Measurements from ENCODE around the gene SPAG4. TPM values are rescaled to one million over a fixed set of nuclear protein-coding genes. Genes with fewer than 3 reads are reported as not detected.

The SPAG4 gene
- total and polyA plus RNA-seq, 10 of the 15 experiments (the other 5 are each of a cell fraction or from before 2014, with no cell fraction given): 0.90 to 12.5 (median 2.4) TPM

GRCh38 chr20:35669681-35670080, 54.1 kb downstream of the SPAG4 start (continued):
- TF ChIP-seq, protein P1, sequence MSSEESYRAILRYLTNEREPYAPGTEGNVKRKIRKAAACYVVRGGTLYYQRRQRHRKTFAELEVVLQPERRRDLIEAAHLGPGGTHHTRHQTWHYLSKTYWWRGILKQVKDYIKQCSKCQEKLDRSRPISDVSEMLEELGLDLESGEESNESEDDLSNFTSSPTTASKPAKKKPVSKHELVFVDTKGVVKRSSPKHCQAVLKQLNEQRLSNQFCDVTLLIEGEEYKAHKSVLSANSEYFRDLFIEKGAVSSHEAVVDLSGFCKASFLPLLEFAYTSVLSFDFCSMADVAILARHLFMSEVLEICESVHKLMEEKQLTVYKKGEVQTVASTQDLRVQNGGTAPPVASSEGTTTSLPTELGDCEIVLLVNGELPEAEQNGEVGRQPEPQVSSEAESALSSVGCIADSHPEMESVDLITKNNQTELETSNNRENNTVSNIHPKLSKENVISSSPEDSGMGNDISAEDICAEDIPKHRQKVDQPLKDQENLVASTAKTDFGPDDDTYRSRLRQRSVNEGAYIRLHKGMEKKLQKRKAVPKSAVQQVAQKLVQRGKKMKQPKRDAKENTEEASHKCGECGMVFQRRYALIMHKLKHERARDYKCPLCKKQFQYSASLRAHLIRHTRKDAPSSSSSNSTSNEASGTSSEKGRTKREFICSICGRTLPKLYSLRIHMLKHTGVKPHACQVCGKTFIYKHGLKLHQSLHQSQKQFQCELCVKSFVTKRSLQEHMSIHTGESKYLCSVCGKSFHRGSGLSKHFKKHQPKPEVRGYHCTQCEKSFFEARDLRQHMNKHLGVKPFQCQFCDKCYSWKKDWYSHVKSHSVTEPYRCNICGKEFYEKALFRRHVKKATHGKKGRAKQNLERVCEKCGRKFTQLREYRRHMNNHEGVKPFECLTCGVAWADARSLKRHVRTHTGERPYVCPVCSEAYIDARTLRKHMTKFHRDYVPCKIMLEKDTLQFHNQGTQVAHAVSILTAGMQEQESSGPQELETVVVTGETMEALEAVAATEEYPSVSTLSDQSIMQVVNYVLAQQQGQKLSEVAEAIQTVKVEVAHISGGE (CRISPR knock-in tag; IDR thresholded peaks at IDR 0.05): no peak
- TF ChIP-seq PML (IDR thresholded peaks at IDR 0.05; ENCODE audit: low read length): no peak

Small RNAs within 50 kb of the gene (small RNA-seq; reads per million reads assigned to genes)
- gene RNU6-759P: not detected
- not detected for gene RPL37P1

Other genes starting within 250 kb of the SPAG4 start
Only the 7 nearest of the 11 such genes appear.
- gene C20orf173, start 86.2 kb upstream of the SPAG4 start, total RNA-seq (2014; rRNA removed): not detected in 2 replicates
- gene C20orf173, start 86.2 kb upstream of the SPAG4 start, total RNA-seq (2014; rRNA removed; fragmentation: Illumina TruSeq; extraction: Trizol): not detected in 2 replicates
- not detected in 2 replicates for gene C20orf173, start 86.2 kb upstream of the SPAG4 start, total RNA-seq (2021)
- gene C20orf173, start 86.2 kb upstream of the SPAG4 start, polyA plus RNA-seq (2011; rRNA removed): not detected in 2 replicates
- gene C20orf173, start 86.2 kb upstream of the SPAG4 start, polyA plus RNA-seq (2014; fragmentation: Illumina TruSeq; extraction: Trizol): not detected in 2 replicates
- gene C20orf173, start 86.2 kb upstream of the SPAG4 start, polyA plus RNA-seq (2014; fragmentation: Nextera tagmentation; extraction: Ambion mirVana): not detected
- gene C20orf173, start 86.2 kb upstream of the SPAG4 start, polyA plus RNA-seq (2014; rRNA removed): not detected in 2 replicates
- gene C20orf173, start 86.2 kb upstream of the SPAG4 start, polyA plus RNA-seq (2016; fragmentation: Nextera tagmentation; extraction: Ambion mirVana): not detected
- 119 and 121 TPM in 2 replicates for gene ERGIC3, start 73.8 kb upstream of the SPAG4 start, total RNA-seq (2014; rRNA removed)
- gene ERGIC3, start 73.8 kb upstream of the SPAG4 start, total RNA-seq (2014; rRNA removed; fragmentation: Illumina TruSeq; extraction: Trizol): 114 and 116 TPM in 2 replicates
- gene ERGIC3, start 73.8 kb upstream of the SPAG4 start, total RNA-seq (2021): 142 and 149 TPM in 2 replicates
- 132 and 210 TPM in 2 replicates for gene ERGIC3, start 73.8 kb upstream of the SPAG4 start, polyA plus RNA-seq (2011; rRNA removed)
- 143 and 148 TPM in 2 replicates for gene ERGIC3, start 73.8 kb upstream of the SPAG4 start, polyA plus RNA-seq (2014; fragmentation: Illumina TruSeq; extraction: Trizol)
- gene ERGIC3, start 73.8 kb upstream of the SPAG4 start, polyA plus RNA-seq (2014; fragmentation: Nextera tagmentation; extraction: Ambion mirVana): 100 to 1,000 TPM; 159 to 205 TPM
- 129 and 130 TPM in 2 replicates for gene ERGIC3, start 73.8 kb upstream of the SPAG4 start, polyA plus RNA-seq (2014; rRNA removed)
- 100 to 1,000 TPM in 1 of 2 experiments, 10 to 100 TPM in 1; 90.4 to 101 TPM for gene ERGIC3, start 73.8 kb upstream of the SPAG4 start, polyA plus RNA-seq (2016; fragmentation: Nextera tagmentation; extraction: Ambion mirVana)
- 185 and 191 TPM in 2 replicates for gene CPNE1, start 49.1 kb downstream of the SPAG4 start, total RNA-seq (2014; rRNA removed)
- gene CPNE1, start 49.1 kb downstream of the SPAG4 start, total RNA-seq (2014; rRNA removed; fragmentation: Illumina TruSeq; extraction: Trizol): 75.7 and 84.9 TPM in 2 replicates
- gene CPNE1, start 49.1 kb downstream of the SPAG4 start, total RNA-seq (2021): 209 and 214 TPM in 2 replicates
- 90.0 and 125 TPM in 2 replicates for gene CPNE1, start 49.1 kb downstream of the SPAG4 start, polyA plus RNA-seq (2011; rRNA removed)
- 96.9 and 136 TPM in 2 replicates for gene CPNE1, start 49.1 kb downstream of the SPAG4 start, polyA plus RNA-seq (2014; fragmentation: Illumina TruSeq; extraction: Trizol)
- gene CPNE1, start 49.1 kb downstream of the SPAG4 start, polyA plus RNA-seq (2014; fragmentation: Nextera tagmentation; extraction: Ambion mirVana): 100 to 1,000 TPM in 1 of 2 experiments, 10 to 100 TPM in 1; 85.7 to 127 TPM
- 155 and 157 TPM in 2 replicates for gene CPNE1, start 49.1 kb downstream of the SPAG4 start, polyA plus RNA-seq (2014; rRNA removed)
- gene CPNE1, start 49.1 kb downstream of the SPAG4 start, polyA plus RNA-seq (2016; fragmentation: Nextera tagmentation; extraction: Ambion mirVana): 100 to 1,000 TPM; 165 to 184 TPM
- gene RBM12, start 49.1 kb downstream of the SPAG4 start, total RNA-seq (2014; rRNA removed): 42.4 and 51.4 TPM in 2 replicates
- 61.5 and 68.4 TPM in 2 replicates for gene RBM12, start 49.1 kb downstream of the SPAG4 start, total RNA-seq (2014; rRNA removed; fragmentation: Illumina TruSeq; extraction: Trizol)
- 119 and 126 TPM in 2 replicates for gene RBM12, start 49.1 kb downstream of the SPAG4 start, total RNA-seq (2021)
- 142 and 153 TPM in 2 replicates for gene RBM12, start 49.1 kb downstream of the SPAG4 start, polyA plus RNA-seq (2011; rRNA removed)
- gene RBM12, start 49.1 kb downstream of the SPAG4 start, polyA plus RNA-seq (2014; fragmentation: Illumina TruSeq; extraction: Trizol): 136 and 144 TPM in 2 replicates
- 10 to 100 TPM in 1 of 2 experiments, 1 to 10 TPM in 1; 4.7 to 11.4 TPM for gene RBM12, start 49.1 kb downstream of the SPAG4 start, polyA plus RNA-seq (2014; fragmentation: Nextera tagmentation; extraction: Ambion mirVana)
- gene RBM12, start 49.1 kb downstream of the SPAG4 start, polyA plus RNA-seq (2014; rRNA removed): 61.5 and 70.9 TPM in 2 replicates
- 10 to 100 TPM; 46.6 to 48.6 TPM for gene RBM12, start 49.1 kb downstream of the SPAG4 start, polyA plus RNA-seq (2016; fragmentation: Nextera tagmentation; extraction: Ambion mirVana)
- 36.9 and 46.6 TPM in 2 replicates for gene NFS1, start 83.5 kb downstream of the SPAG4 start, total RNA-seq (2014; rRNA removed)
- 26.9 and 28.2 TPM in 2 replicates for gene NFS1, start 83.5 kb downstream of the SPAG4 start, total RNA-seq (2014; rRNA removed; fragmentation: Illumina TruSeq; extraction: Trizol)
- gene NFS1, start 83.5 kb downstream of the SPAG4 start, total RNA-seq (2021): 40.2 and 41.0 TPM in 2 replicates
- gene NFS1, start 83.5 kb downstream of the SPAG4 start, polyA plus RNA-seq (2011; rRNA removed): 55.3 and 62.9 TPM in 2 replicates
- gene NFS1, start 83.5 kb downstream of the SPAG4 start, polyA plus RNA-seq (2014; fragmentation: Illumina TruSeq; extraction: Trizol): 32.3 and 34.4 TPM in 2 replicates
- 10 to 100 TPM in 1 of 2 experiments, 1 to 10 TPM in 1; 9.2 to 17.8 TPM for gene NFS1, start 83.5 kb downstream of the SPAG4 start, polyA plus RNA-seq (2014; fragmentation: Nextera tagmentation; extraction: Ambion mirVana)
- 69.2 and 74.1 TPM in 2 replicates for gene NFS1, start 83.5 kb downstream of the SPAG4 start, polyA plus RNA-seq (2014; rRNA removed)
- 10 to 100 TPM; 41.1 to 45.0 TPM for gene NFS1, start 83.5 kb downstream of the SPAG4 start, polyA plus RNA-seq (2016; fragmentation: Nextera tagmentation; extraction: Ambion mirVana)
- 319 and 354 TPM in 2 replicates for gene ROMO1, start 83.6 kb downstream of the SPAG4 start, total RNA-seq (2014; rRNA removed)
- gene ROMO1, start 83.6 kb downstream of the SPAG4 start, total RNA-seq (2014; rRNA removed; fragmentation: Illumina TruSeq; extraction: Trizol): 50.9 and 66.5 TPM in 2 replicates
- 154 and 161 TPM in 2 replicates for gene ROMO1, start 83.6 kb downstream of the SPAG4 start, total RNA-seq (2021)
- gene ROMO1, start 83.6 kb downstream of the SPAG4 start, polyA plus RNA-seq (2011; rRNA removed): 50.2 and 103 TPM in 2 replicates
- gene ROMO1, start 83.6 kb downstream of the SPAG4 start, polyA plus RNA-seq (2014; fragmentation: Illumina TruSeq; extraction: Trizol): 3.7 and 23.2 TPM in 2 replicates
- 100 to 1,000 TPM; 565 to 631 TPM for gene ROMO1, start 83.6 kb downstream of the SPAG4 start, polyA plus RNA-seq (2014; fragmentation: Nextera tagmentation; extraction: Ambion mirVana)
- gene ROMO1, start 83.6 kb downstream of the SPAG4 start, polyA plus RNA-seq (2014; rRNA removed): 349 and 538 TPM in 2 replicates
- gene ROMO1, start 83.6 kb downstream of the SPAG4 start, polyA plus RNA-seq (2016; fragmentation: Nextera tagmentation; extraction: Ambion mirVana): 100 to 1,000 TPM; 502 to 547 TPM
- gene RBM39, start 126.4 kb downstream of the SPAG4 start, total RNA-seq (2014; rRNA removed): 261 and 305 TPM in 2 replicates
- gene RBM39, start 126.4 kb downstream of the SPAG4 start, total RNA-seq (2014; rRNA removed; fragmentation: Illumina TruSeq; extraction: Trizol): 280 and 283 TPM in 2 replicates
- 188 and 216 TPM in 2 replicates for gene RBM39, start 126.4 kb downstream of the SPAG4 start, total RNA-seq (2021)
- 248 and 261 TPM in 2 replicates for gene RBM39, start 126.4 kb downstream of the SPAG4 start, polyA plus RNA-seq (2011; rRNA removed)
- 205 and 235 TPM in 2 replicates for gene RBM39, start 126.4 kb downstream of the SPAG4 start, polyA plus RNA-seq (2014; fragmentation: Illumina TruSeq; extraction: Trizol)
- gene RBM39, start 126.4 kb downstream of the SPAG4 start, polyA plus RNA-seq (2014; fragmentation: Nextera tagmentation; extraction: Ambion mirVana): 100 to 1,000 TPM; 135 to 150 TPM
- 163 and 180 TPM in 2 replicates for gene RBM39, start 126.4 kb downstream of the SPAG4 start, polyA plus RNA-seq (2014; rRNA removed)
- gene RBM39, start 126.4 kb downstream of the SPAG4 start, polyA plus RNA-seq (2016; fragmentation: Nextera tagmentation; extraction: Ambion mirVana): 100 to 1,000 TPM; 219 to 232 TPM

Data from GM12878 (cell line).